HEK293 (cell line): Measurements from ENCODE around the gene EGFR.

ENCODE experiments used
- ZNF133 ChIP-seq: fragments of 450-650 bp; formaldehyde crosslinking; IDR thresholded peaks from 2 replicates; pipeline ENCODE4 v1.5.1; 2016; ENCODE audit warnings: missing biosample characterization, missing genetic modification characterization
- ZNF324 ChIP-seq: fragments of 450-650 bp; formaldehyde crosslinking; IDR thresholded peaks from 2 replicates; pipeline ENCODE4 v1.5.1; 2016; ENCODE audit warnings: missing biosample characterization, missing genetic modification characterization
- ZNF654 ChIP-seq: fragments of 450-650 bp; formaldehyde crosslinking; IDR thresholded peaks from 2 replicates; pipeline ENCODE4 v1.5.1; 2016; ENCODE audit warnings: low read depth, missing biosample characterization, missing genetic modification characterization
- TF ChIP-seq, protein P1 (sequence below): fragments of 450-650 bp; formaldehyde crosslinking; IDR thresholded peaks from 2 replicates; pipeline ENCODE4 v1.5.1; 2016; ENCODE audit warnings: missing biosample characterization, missing genetic modification characterization
- TF ChIP-seq, protein P2 (sequence below): sonication (generic); formaldehyde crosslinking; IDR thresholded peaks from 2 replicates; pipeline ENCODE4 v1.8.1; 2022; ENCODE audit warnings: mild to moderate bottlenecking, moderate library complexity, missing genetic modification reagents

DNA sequence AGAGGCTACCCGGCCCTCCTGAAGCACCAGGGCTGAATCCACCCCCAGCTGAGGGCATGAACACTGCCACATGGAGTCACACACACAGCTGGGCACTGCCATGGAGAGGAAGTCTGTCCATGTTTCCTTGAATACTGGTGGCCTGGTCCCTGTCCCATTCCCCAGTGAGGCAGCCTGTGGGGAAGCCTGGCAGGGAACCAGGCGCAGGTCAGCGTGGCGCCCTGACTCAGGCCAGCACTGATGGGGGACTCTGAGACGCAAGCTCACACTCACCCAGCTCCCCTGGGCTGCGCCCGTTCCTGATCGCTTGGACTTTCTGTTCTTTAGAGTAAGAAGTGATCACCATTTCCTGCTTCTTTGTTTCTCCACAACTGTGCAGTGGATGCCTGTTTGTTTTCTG is 128.3 kb downstream of the EGFR start:
- TF ChIP-seq ZNF133 (tag by site-specific recombination) (no peak), ZNF324 (tag by site-specific recombination) (no peak), ZNF654 (tag by site-specific recombination) (no peak)
- TF ChIP-seq, protein P1, sequence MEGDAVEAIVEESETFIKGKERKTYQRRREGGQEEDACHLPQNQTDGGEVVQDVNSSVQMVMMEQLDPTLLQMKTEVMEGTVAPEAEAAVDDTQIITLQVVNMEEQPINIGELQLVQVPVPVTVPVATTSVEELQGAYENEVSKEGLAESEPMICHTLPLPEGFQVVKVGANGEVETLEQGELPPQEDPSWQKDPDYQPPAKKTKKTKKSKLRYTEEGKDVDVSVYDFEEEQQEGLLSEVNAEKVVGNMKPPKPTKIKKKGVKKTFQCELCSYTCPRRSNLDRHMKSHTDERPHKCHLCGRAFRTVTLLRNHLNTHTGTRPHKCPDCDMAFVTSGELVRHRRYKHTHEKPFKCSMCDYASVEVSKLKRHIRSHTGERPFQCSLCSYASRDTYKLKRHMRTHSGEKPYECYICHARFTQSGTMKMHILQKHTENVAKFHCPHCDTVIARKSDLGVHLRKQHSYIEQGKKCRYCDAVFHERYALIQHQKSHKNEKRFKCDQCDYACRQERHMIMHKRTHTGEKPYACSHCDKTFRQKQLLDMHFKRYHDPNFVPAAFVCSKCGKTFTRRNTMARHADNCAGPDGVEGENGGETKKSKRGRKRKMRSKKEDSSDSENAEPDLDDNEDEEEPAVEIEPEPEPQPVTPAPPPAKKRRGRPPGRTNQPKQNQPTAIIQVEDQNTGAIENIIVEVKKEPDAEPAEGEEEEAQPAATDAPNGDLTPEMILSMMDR, result no peak
- TF ChIP-seq, protein P2, sequence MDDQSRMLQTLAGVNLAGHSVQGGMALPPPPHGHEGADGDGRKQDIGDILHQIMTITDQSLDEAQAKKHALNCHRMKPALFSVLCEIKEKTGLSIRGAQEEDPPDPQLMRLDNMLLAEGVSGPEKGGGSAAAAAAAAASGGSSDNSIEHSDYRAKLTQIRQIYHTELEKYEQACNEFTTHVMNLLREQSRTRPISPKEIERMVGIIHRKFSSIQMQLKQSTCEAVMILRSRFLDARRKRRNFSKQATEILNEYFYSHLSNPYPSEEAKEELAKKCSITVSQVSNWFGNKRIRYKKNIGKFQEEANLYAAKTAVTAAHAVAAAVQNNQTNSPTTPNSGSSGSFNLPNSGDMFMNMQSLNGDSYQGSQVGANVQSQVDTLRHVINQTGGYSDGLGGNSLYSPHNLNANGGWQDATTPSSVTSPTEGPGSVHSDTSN (CRISPR knock-in tag), result no peak
